ENCODE results near the gene TTLL8. TPM values are rescaled to one million over a fixed set of nuclear protein-coding genes. Genes with fewer than 3 reads are reported as not detected.

Gene TTLL8
- total RNA-seq, 2 donors from 2014 or later, result not detected

- no peaks in the 10 kb centered on the region for H3K36me3 ChIP-seq (replicated peaks in 1 of 2; ENCODE audit: insufficient read depth in 1 of 2, low read depth in 2 of 2)
- WGBS, 2 donors, result 68 to 73% methylated on average over 10 to 14 of the region's 14 CpGs
- intact Hi-C loops (cut with DNase I), result no loop called here
- peaks cover 14% of the 10 kb centered on the region for H3K4me1 ChIP-seq
- ATAC-seq, result no peak
- no peak for DNase-seq
- TF ChIP-seq POLR2A (IDR thresholded peaks at IDR 0.05) (no peak), CTCF (IDR thresholded peaks at IDR 0.05) (no peak)
- H3K4me3 ChIP-seq, result no peak overlapping the region
- H3K27me3 ChIP-seq, result peaks cover 0 to 9% of the 10 kb centered on the region in 2 donors
- no peak overlapping the region for H3K27ac ChIP-seq
- no peaks in the 10 kb centered on the region for H3K9me3 ChIP-seq
Measured at GRCh38 chr22:50057278-50058060, 629 bp downstream of the TTLL8 start.

- Histone ChIP-seq H3K36me3 (replicated peaks in 1 of 2; ENCODE audit: insufficient read depth in 1 of 2, low read depth in 2 of 2) (no peaks in the 10 kb centered on the region), H3K9me3 (no peaks in the 10 kb centered on the region), H3K4me1 (peaks cover 14% of the 10 kb centered on the region), H3K27ac (no peak overlapping the region), H3K27me3 (peaks cover 0 to 9% of the 10 kb centered on the region in 2 donors), H3K4me3 (no peak overlapping the region)
- TF ChIP-seq CTCF (IDR thresholded peaks at IDR 0.05), result no peak
- no peak for TF ChIP-seq POLR2A (IDR thresholded peaks at IDR 0.05)
- 73 to 81% methylated on average over 28 to 34 of the region's 34 CpGs for WGBS, 2 donors
- ATAC-seq (no peak), DNase-seq (no peak)
- intact Hi-C loops (cut with DNase I), result no loop called here
Measured at GRCh38 chr22:50056214-50056972, 1.7 kb downstream of the TTLL8 start.

DNA sequence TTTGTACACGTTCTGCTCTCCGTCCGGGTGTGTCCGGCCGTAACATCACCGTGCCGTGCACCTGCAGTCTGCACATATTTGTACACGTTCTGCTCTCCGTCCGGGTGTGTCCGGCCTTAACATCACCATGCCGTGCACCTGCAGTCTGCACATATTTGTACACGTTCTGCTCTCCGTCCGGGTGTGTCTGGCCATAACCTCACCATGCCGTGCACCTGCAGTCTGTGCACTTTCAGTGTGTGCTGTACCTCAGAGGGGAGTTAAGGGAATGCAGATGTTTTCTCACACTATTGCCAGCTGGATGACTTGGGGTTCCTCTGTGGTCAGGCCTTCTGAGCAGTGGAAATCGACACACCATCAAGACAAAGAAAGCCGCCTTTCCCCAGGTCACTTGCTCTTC is 4.2 kb downstream of the TTLL8 start:
- Histone ChIP-seq H3K4me3 (no peak overlapping the region), H3K4me1 (peaks cover 6% of the 10 kb centered on the region), H3K27ac (no peak overlapping the region), H3K9me3 (no peaks in the 10 kb centered on the region), H3K27me3 (peaks cover 0 to 6% of the 10 kb centered on the region in 2 donors), H3K36me3 (replicated peaks in 1 of 2; ENCODE audit: insufficient read depth in 1 of 2, low read depth in 2 of 2) (no peaks in the 10 kb centered on the region)
- WGBS, 2 donors, result 88 to 91% methylated on average over 18 of the region's 18 CpGs
- no peak for TF ChIP-seq POLR2A (IDR thresholded peaks at IDR 0.05)
- no peak for TF ChIP-seq CTCF (IDR thresholded peaks at IDR 0.05)
- DNase-seq, result no peak
- intact Hi-C loops (cut with DNase I), result no loop called here
- no peak for ATAC-seq

DNA sequence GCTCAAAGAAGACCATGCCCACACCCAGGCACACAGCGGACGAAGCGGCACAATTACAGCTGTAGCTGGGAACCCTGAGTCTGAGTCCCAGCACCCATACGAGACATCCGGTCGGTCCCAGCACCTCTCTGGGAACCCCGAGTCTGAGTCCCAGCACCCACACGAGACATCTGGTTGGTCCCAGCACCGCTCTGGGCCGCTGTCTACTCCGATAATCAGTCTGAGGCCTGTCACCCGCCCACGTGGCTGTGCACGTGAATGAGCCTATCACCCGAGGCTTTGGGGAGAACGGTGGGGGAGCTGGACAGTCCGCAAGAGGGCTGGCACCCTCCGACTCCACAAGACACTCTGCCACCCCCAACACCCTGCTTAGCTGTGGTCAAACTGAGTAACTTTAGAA is 6.2 kb downstream of the TTLL8 start:
- ATAC-seq, result no peak
- Histone ChIP-seq H3K36me3 (replicated peaks in 1 of 2; ENCODE audit: insufficient read depth in 1 of 2, low read depth in 2 of 2) (no peaks in the 10 kb centered on the region), H3K9me3 (no peaks in the 10 kb centered on the region), H3K4me1 (no peaks in the 10 kb centered on the region), H3K27me3 (no peaks in the 10 kb centered on the region), H3K4me3 (no peak overlapping the region), H3K27ac (no peak overlapping the region)
- intact Hi-C loops (cut with DNase I), result no loop called here
- no peak for DNase-seq
- no peak for TF ChIP-seq CTCF (IDR thresholded peaks at IDR 0.05)
- no peak for TF ChIP-seq POLR2A (IDR thresholded peaks at IDR 0.05)
- WGBS, 2 donors, result 67 to 81% methylated on average over 16 to 18 of the region's 18 CpGs
